ENCODE results near the gene EFCC1.

Gene EFCC1

DNA sequence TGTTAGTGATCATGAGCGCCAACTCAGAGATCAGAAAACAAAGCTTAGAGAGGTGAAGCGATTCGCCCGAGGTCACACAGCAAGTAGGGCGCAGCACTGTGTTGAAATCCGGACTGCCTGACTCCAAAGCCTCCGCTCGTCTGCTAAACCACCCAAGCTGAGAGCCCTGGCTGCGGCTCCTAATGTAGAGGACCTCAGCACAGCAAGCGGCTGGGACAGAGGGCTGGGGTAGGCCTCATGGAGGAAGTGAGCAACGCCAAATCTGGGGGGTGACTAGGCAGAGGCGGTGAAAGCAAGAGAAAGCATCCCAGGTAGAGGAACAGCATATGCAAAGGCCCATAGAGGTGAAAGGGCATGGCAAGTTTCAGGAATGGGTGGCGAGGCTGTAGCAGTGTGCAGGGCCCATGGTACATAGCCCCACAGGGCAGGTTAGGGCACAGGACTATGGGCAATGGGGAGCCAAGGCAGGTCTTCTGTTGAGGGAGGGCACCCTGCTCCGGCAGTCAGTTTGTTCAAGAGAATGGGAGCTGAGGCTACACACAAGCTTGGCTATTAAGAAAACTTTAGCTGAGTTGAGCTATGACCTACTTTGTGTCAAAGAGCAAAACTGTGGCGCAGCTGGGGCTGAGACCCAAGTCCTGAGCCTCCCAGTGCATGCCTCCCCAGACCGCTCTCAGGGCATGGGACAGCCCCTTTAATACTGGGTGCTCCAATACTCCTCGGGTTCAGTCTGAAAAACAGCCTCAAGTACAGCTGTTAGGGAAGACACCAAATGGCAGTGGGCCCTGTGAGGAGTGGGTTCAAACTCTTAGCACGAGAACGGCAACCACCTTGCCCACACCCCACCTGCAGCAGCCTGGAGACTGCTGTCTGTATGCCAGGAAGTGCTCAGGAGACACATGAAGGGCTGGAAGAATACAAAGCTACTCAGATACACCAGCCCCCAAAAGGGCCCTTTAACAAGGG, 6.2 kb upstream of the EFCC1 start:
- TF ChIP-seq, protein P1, sequence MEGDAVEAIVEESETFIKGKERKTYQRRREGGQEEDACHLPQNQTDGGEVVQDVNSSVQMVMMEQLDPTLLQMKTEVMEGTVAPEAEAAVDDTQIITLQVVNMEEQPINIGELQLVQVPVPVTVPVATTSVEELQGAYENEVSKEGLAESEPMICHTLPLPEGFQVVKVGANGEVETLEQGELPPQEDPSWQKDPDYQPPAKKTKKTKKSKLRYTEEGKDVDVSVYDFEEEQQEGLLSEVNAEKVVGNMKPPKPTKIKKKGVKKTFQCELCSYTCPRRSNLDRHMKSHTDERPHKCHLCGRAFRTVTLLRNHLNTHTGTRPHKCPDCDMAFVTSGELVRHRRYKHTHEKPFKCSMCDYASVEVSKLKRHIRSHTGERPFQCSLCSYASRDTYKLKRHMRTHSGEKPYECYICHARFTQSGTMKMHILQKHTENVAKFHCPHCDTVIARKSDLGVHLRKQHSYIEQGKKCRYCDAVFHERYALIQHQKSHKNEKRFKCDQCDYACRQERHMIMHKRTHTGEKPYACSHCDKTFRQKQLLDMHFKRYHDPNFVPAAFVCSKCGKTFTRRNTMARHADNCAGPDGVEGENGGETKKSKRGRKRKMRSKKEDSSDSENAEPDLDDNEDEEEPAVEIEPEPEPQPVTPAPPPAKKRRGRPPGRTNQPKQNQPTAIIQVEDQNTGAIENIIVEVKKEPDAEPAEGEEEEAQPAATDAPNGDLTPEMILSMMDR (IDR thresholded peaks at IDR 0.05; ENCODE audit: low read depth, low read length) = no peak

DNA sequence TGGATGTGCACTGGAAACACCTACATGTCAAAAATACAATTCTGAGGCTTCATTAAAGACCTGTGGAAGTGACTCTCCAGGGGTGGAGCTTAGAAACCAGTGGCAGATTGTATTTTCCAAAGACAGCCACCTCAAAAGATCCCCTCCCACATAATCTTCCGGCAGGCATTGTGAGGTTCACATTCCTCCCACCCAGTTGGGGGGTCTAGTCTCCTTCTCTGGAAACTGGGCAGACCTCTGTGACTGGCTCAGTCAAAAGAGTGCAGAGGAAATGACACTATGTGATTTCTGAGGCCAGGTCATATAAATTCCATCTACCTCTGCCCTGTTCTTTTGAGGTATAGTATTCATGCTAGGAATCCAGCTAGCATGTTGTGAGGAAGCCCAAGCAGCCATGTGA, 5.4 kb upstream of the EFCC1 start:
- TF ChIP-seq, protein P1 (IDR thresholded peaks at IDR 0.05; ENCODE audit: low read depth, low read length) = no peak
- DNase-seq (ENCODE audit: extremely low read depth, low read depth) = no peak

More for the DNA sequence above, 6.2 kb upstream of the EFCC1 start:
- no peak for DNase-seq (ENCODE audit: extremely low read depth, low read depth)

DNA sequence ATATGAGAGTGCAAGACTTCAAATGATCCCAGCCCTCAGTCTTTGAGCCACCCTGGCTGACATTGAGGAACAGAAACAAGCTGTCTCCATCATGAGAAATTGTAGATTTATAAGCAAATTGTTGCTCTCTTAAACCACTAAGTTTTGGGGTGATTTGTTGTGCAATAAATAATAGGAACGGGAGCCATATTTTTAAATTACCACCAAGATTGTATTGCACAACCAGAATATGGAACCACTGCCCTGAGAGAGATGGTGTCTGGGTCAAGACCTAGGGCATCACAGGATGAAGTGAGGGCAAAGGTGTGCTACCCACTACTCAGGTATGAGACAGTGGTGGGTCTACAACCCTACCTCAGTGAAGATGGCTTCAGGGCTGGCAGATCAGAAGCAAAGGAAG, 4.9 kb upstream of the EFCC1 start:
- TF ChIP-seq, protein P1 (IDR thresholded peaks at IDR 0.05; ENCODE audit: low read depth, low read length) = no peak
- DNase-seq (ENCODE audit: extremely low read depth, low read depth) = no peak

DNA sequence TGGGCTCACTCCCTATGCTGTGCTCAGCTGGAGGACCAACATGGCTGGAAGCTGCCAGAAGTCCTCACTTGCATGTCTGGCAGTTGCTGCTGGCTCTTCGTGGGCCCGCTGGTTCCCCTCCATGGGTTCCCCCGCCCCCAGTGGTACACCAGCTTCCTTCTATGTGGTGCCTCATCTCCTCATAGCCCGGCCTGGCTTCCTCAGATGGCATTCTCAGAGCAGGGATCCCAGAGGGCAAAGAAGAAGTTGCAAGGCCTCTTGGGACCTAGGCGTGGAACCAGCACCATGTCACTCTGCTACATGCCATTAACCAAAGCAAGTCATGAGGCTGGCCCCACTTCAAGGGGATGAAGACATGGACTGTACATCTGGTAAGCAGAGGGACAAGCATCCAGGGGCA, 4.4 kb upstream of the EFCC1 start:
- no peak for DNase-seq (ENCODE audit: extremely low read depth, low read depth)
- TF ChIP-seq, protein P1 (IDR thresholded peaks at IDR 0.05; ENCODE audit: low read depth, low read length) = no peak

DNA sequence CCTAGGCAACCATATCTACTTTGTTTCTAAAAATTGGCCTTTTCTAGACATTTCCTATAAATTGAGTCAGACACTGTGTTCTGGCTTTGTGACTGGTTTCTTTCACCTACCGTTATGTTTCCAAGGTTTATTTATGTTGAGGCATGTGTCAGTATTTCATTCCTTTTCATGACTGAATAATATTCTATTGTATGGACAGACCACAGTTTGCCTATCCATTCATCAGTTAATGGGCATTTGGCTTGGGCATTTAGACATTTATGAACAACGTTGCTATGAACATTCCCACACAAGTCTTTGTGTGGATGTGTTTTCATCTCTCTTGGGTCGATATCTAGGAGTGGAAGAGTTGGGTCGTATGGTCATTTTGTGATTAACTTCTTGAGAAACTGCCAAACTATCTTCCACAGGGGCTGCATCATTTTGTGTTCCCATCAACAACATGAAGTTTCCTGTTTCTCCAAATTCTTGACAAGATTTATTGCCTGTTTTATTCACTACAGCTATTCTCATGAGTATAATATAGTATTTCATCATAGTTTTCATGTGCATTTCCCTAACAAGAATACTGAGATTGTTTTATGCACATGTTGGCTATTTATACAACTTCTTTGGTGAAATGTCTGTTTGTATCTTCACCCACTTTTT, 3.5 kb upstream of the EFCC1 start:
- no peak for DNase-seq (ENCODE audit: extremely low read depth, low read depth)
- TF ChIP-seq, protein P1 (IDR thresholded peaks at IDR 0.05; ENCODE audit: low read depth, low read length) = no peak

DNA sequence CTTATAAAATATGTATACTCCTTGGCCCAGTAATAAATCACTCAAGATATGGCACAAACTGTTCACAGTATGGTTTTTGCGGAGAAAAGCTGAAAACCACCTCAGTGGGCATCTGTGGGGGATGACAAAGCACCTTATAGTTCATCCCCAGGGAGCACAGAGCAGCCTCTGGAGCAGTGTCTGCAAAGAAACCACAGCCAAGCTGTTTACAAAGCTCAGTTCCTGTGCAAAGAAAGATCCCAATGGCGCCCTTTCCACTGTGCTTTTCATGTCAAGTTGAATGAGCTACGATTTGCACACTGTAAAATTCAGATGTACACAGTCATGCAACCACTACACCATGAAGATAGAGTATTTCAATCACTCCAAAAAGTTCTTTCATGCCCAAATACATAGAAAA, 2.5 kb upstream of the EFCC1 start:
- TF ChIP-seq, protein P1 (IDR thresholded peaks at IDR 0.05; ENCODE audit: low read depth, low read length) = no peak
- DNase-seq (ENCODE audit: extremely low read depth, low read depth) = no peak

DNA sequence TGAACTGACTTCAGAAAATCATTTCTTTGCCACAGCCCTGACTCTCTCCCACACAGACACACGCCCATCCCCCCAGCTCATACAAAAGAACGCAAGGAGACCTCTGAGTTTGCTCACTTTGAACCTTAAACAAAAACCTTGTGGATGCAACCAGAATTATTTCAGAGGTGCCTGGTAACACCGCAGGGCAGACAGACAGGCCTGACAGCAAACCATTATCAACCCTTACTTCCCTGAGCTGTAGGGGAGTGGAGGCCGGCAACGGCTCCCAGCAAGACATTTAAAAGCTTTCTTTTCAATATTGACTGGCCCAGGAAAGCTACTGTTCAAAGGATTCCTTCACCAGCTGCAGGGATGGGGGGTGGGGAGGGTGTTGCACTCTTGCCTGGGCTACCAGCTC, 2.0 kb upstream of the EFCC1 start:
- TF ChIP-seq, protein P1 (IDR thresholded peaks at IDR 0.05; ENCODE audit: low read depth, low read length) = no peak
- DNase-seq (ENCODE audit: extremely low read depth, low read depth) = no peak
